22Rv1 (cell line): ENCODE results near the gene KLHL41.

Experiments used
- ZFX ChIP-seq: fragments of 450-650 bp; IDR thresholded peaks from 2 replicates; pipeline ENCODE4 v1.6.1; 2017; ENCODE audit warnings: antibody characterized with exemption, borderline replicate concordance
- TF ChIP-seq, protein P1 (sequence below): fragments of 450-650 bp; IDR thresholded peaks from 2 replicates; pipeline ENCODE4 v1.5.1; 2017; ENCODE audit warnings: mild to moderate bottlenecking

GRCh38 chr2:169513926-169514325 is 4.4 kb downstream of the KLHL41 start:
- TF ChIP-seq, protein P1, sequence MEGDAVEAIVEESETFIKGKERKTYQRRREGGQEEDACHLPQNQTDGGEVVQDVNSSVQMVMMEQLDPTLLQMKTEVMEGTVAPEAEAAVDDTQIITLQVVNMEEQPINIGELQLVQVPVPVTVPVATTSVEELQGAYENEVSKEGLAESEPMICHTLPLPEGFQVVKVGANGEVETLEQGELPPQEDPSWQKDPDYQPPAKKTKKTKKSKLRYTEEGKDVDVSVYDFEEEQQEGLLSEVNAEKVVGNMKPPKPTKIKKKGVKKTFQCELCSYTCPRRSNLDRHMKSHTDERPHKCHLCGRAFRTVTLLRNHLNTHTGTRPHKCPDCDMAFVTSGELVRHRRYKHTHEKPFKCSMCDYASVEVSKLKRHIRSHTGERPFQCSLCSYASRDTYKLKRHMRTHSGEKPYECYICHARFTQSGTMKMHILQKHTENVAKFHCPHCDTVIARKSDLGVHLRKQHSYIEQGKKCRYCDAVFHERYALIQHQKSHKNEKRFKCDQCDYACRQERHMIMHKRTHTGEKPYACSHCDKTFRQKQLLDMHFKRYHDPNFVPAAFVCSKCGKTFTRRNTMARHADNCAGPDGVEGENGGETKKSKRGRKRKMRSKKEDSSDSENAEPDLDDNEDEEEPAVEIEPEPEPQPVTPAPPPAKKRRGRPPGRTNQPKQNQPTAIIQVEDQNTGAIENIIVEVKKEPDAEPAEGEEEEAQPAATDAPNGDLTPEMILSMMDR, result no peak
- no peak for TF ChIP-seq ZFX
